ENCODE results near the gene HSPA12B.

- no peak for TF ChIP-seq CTCF (IDR thresholded peaks at IDR 0.05)
- no peak for TF ChIP-seq POLR2A (IDR thresholded peaks at IDR 0.05)
Observed at GRCh38 chr20:3733119-3733995, 872 bp downstream of the HSPA12B start.
